WTC11 (cell line): ENCODE measurements around the gene STK39.

Experiments used
- ATF3 ChIP-seq: sonication (generic); formaldehyde crosslinking; conservative IDR thresholded peaks from 2 replicates; pipeline ENCODE4 v1.8.1; 2022; ENCODE audit warnings: mild to moderate bottlenecking, missing genetic modification reagents
- CREB1 ChIP-seq: sonication (generic); formaldehyde crosslinking; IDR thresholded peaks from 2 replicates; pipeline ENCODE4 v1.8.0; 2023; ENCODE audit warnings: mild to moderate bottlenecking, missing genetic modification reagents
- CTCF ChIP-seq: fragments of 200-600 bp; IDR thresholded peaks from 2 replicates; pipeline ENCODE4 v1.8.0; 2022; ENCODE audit warnings: antibody characterized with exemption
- FOXJ3 ChIP-seq: sonication (generic); formaldehyde crosslinking; IDR thresholded peaks from 2 replicates; pipeline ENCODE4 v1.9.0; 2021; ENCODE audit warnings: missing genetic modification reagents, mild to moderate bottlenecking, borderline replicate concordance
- JAZF1 ChIP-seq: fragments of 250-450 bp; sonication (Bioruptor Pico); IDR thresholded peaks from 2 replicates; pipeline ENCODE4 v1.9.0; 2021; ENCODE audit warnings: moderate library complexity, mild to moderate bottlenecking, inconsistent platforms
- JUN ChIP-seq: sonication (generic); formaldehyde crosslinking; IDR thresholded peaks from 2 replicates; pipeline ENCODE4 v1.8.0; 2023; ENCODE audit warnings: mild to moderate bottlenecking, missing genetic modification reagents
- MXD4 ChIP-seq: fragments of 250-450 bp; sonication (Bioruptor Pico); IDR thresholded peaks from 2 replicates; pipeline ENCODE4 v1.8.0; 2021; ENCODE audit warnings: mild to moderate bottlenecking, moderate library complexity, borderline replicate concordance
- SMAD4 ChIP-seq: sonication (generic); formaldehyde crosslinking; IDR thresholded peaks from 2 replicates; pipeline ENCODE4 v1.8.0; 2022; ENCODE audit warnings: mild to moderate bottlenecking, missing genetic modification reagents
- TEAD1 ChIP-seq: sonication (generic); formaldehyde crosslinking; IDR thresholded peaks from 2 replicates; pipeline ENCODE4 v1.8.0; 2022; ENCODE audit warnings: mild to moderate bottlenecking, missing genetic modification reagents
- USF2 ChIP-seq: sonication (generic); formaldehyde crosslinking; IDR thresholded peaks from 2 replicates; pipeline ENCODE4 v1.8.1; 2023; ENCODE audit warnings: mild to moderate bottlenecking, missing genetic modification reagents, moderate library complexity
- ZBTB21 ChIP-seq: sonication (generic); formaldehyde crosslinking; IDR thresholded peaks from 2 replicates; pipeline ENCODE4 v1.8.1; 2023; ENCODE audit warnings: mild to moderate bottlenecking, missing genetic modification reagents, borderline replicate concordance
- TF ChIP-seq, protein P1 (sequence below): sonication (generic); formaldehyde crosslinking; IDR thresholded peaks from 2 replicates; pipeline ENCODE4 v1.8.0; 2022; ENCODE audit warnings: missing genetic modification reagents

GRCh38 chr2:168294409-168294808, 47.0 kb upstream of the STK39 start:
- TF ChIP-seq JAZF1 (CRISPR knock-in tag) (no peak), CTCF (no peak), CREB1 (CRISPR knock-in tag) (no peak), ZBTB21 (CRISPR knock-in tag) (no peak), FOXJ3 (CRISPR knock-in tag) (no peak), MXD4 (no peak), TEAD1 (CRISPR knock-in tag) (no peak), ATF3 (CRISPR knock-in tag) (no peak), USF2 (no peak), JUN (no peak), SMAD4 (CRISPR knock-in tag) (no peak)
- TF ChIP-seq, protein P1, sequence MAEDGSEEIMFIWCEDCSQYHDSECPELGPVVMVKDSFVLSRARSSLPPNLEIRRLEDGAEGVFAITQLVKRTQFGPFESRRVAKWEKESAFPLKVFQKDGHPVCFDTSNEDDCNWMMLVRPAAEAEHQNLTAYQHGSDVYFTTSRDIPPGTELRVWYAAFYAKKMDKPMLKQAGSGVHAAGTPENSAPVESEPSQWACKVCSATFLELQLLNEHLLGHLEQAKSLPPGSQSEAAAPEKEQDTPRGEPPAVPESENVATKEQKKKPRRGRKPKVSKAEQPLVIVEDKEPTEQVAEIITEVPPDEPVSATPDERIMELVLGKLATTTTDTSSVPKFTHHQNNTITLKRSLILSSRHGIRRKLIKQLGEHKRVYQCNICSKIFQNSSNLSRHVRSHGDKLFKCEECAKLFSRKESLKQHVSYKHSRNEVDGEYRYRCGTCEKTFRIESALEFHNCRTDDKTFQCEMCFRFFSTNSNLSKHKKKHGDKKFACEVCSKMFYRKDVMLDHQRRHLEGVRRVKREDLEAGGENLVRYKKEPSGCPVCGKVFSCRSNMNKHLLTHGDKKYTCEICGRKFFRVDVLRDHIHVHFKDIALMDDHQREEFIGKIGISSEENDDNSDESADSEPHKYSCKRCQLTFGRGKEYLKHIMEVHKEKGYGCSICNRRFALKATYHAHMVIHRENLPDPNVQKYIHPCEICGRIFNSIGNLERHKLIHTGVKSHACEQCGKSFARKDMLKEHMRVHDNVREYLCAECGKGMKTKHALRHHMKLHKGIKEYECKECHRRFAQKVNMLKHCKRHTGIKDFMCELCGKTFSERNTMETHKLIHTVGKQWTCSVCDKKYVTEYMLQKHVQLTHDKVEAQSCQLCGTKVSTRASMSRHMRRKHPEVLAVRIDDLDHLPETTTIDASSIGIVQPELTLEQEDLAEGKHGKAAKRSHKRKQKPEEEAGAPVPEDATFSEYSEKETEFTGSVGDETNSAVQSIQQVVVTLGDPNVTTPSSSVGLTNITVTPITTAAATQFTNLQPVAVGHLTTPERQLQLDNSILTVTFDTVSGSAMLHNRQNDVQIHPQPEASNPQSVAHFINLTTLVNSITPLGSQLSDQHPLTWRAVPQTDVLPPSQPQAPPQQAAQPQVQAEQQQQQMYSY (CRISPR knock-in tag), result no peak
